WTC11 (cell line): ENCODE results near the gene MAGI2. TPM values are rescaled to one million over a fixed set of nuclear protein-coding genes. Genes with fewer than 3 reads are reported as not detected.

Experiments used
- ATAC-seq: fragments of 200-7000 bp; cut with Tn5 transposase; 2 replicates; pipeline ENCODE4 v1.10.0; 2021; ENCODE audit warnings: mild to moderate bottlenecking, moderate library complexity
- CTCF ChIA-PET: fragments of 300-600 bp; sonication (Branson Sonifier 250); formaldehyde crosslinking; loops from one replicate; lab custom pipeline; 2021; ENCODE audit warnings: antibody characterized with exemption; lab: Charles Lee
- POLR2A ChIA-PET: fragments of 350-600 bp; sonication (Branson Sonifier 250); formaldehyde crosslinking; loops from one replicate; lab custom pipeline; 2021; ENCODE audit warnings: antibody characterized with exemption; lab: Charles Lee
- DNase-seq: peaks from one replicate; pipeline ENCODE4 v3.0.0; 2021; ENCODE audit warnings: low spot score
- H3K27ac Mint-ChIP-seq: 2 replicates; pipeline ENCODE4 v1.8.0; 2021; ENCODE audit warnings: mixed read lengths
- H3K27me3 Mint-ChIP-seq: 2 replicates; pipeline ENCODE4 v1.8.0; 2021; ENCODE audit warnings: low read depth, mild to moderate bottlenecking, moderate library complexity, mixed read lengths
- H3K36me3 Mint-ChIP-seq: 2 replicates; pipeline ENCODE4 v1.8.0; 2021; ENCODE audit warnings: mixed read lengths
- H3K4me1 Mint-ChIP-seq: 2 replicates; pipeline ENCODE4 v1.8.0; 2022; ENCODE audit warnings: mixed read lengths
- H3K4me3 Mint-ChIP-seq: 2 replicates; pipeline ENCODE4 v1.8.0; 2021; ENCODE audit warnings: mild to moderate bottlenecking, moderate library complexity, mixed read lengths
- H3K9me3 Mint-ChIP-seq: 2 replicates; pipeline ENCODE4 v1.8.0; 2021; ENCODE audit warnings: mixed read lengths
- CREB1 ChIP-seq: sonication (generic); formaldehyde crosslinking; IDR thresholded peaks from 2 replicates; pipeline ENCODE4 v1.8.0; 2023; ENCODE audit warnings: mild to moderate bottlenecking, missing genetic modification reagents
- FOXJ3 ChIP-seq: sonication (generic); formaldehyde crosslinking; IDR thresholded peaks from 2 replicates; pipeline ENCODE4 v1.9.0; 2021; ENCODE audit warnings: missing genetic modification reagents, mild to moderate bottlenecking, borderline replicate concordance
- FOXP1 ChIP-seq: sonication (generic); formaldehyde crosslinking; IDR thresholded peaks from 2 replicates; pipeline ENCODE4 v1.8.0; 2022; ENCODE audit warnings: missing genetic modification reagents, mild to moderate bottlenecking, moderate library complexity, borderline replicate concordance
- JUN ChIP-seq: sonication (generic); formaldehyde crosslinking; IDR thresholded peaks from 2 replicates; pipeline ENCODE4 v1.8.0; 2023; ENCODE audit warnings: mild to moderate bottlenecking, missing genetic modification reagents
- SMAD3 ChIP-seq: sonication (generic); formaldehyde crosslinking; IDR thresholded peaks from 2 replicates; pipeline ENCODE4 v1.8.0; 2022; ENCODE audit warnings: missing genetic modification reagents, mild to moderate bottlenecking, borderline replicate concordance
- SOX15 ChIP-seq: fragments of 250-450 bp; sonication (Bioruptor Pico); IDR thresholded peaks from 2 replicates; pipeline ENCODE4 v1.9.0; 2021; ENCODE audit warnings: mild to moderate bottlenecking
- TP53 ChIP-seq: sonication (generic); formaldehyde crosslinking; IDR thresholded peaks from 2 replicates; pipeline ENCODE4 v1.8.1; 2023; ENCODE audit warnings: mild to moderate bottlenecking, missing genetic modification reagents
- total RNA-seq: library from RNA; stranded (reverse); gene quantifications from 3 replicates; pipeline ENCODE4 v1.2.3, GENCODE V29; 2021
- TF ChIP-seq, protein P1 (sequence below): sonication (generic); formaldehyde crosslinking; conservative IDR thresholded peaks from 2 replicates; pipeline ENCODE4 v1.8.1; 2022; ENCODE audit warnings: mild to moderate bottlenecking, missing genetic modification reagents
- TF ChIP-seq, protein P2 (sequence below): sonication (generic); formaldehyde crosslinking; IDR thresholded peaks from 2 replicates; pipeline ENCODE4 v1.8.0; 2023; ENCODE audit warnings: mild to moderate bottlenecking, missing genetic modification reagents
- TF ChIP-seq, protein P3 (sequence below): fragments of 250-450 bp; sonication (Bioruptor Pico); conservative IDR thresholded peaks from 2 replicates; pipeline ENCODE4 v1.9.0; 2021; ENCODE audit warnings: mild to moderate bottlenecking
- TF ChIP-seq, protein P4 (sequence below): fragments of 250-450 bp; sonication (Bioruptor Pico); IDR thresholded peaks from 2 replicates; pipeline ENCODE4 v1.9.0; 2021; ENCODE audit warnings: mild to moderate bottlenecking
- TF ChIP-seq, protein P5 (sequence below): sonication (generic); formaldehyde crosslinking; IDR thresholded peaks from 2 replicates; pipeline ENCODE4 v1.8.1; 2023; ENCODE audit warnings: mild to moderate bottlenecking, missing genetic modification reagents
- TF ChIP-seq, protein P6 (sequence below): fragments of 250-450 bp; sonication (Bioruptor Pico); IDR thresholded peaks from 2 replicates; pipeline ENCODE4 v1.8.0; 2021; ENCODE audit warnings: mild to moderate bottlenecking
- TF ChIP-seq, protein P7 (sequence below): sonication (generic); formaldehyde crosslinking; IDR thresholded peaks from 2 replicates; pipeline ENCODE4 v1.8.1; 2023; ENCODE audit warnings: mild to moderate bottlenecking, missing genetic modification reagents, moderate library complexity
- TF ChIP-seq, protein P8 (sequence below): fragments of 250-450 bp; sonication (Bioruptor Pico); IDR thresholded peaks from 2 replicates; pipeline ENCODE4 v1.9.0; 2021; ENCODE audit warnings: moderate library complexity, mild to moderate bottlenecking, inconsistent platforms, borderline replicate concordance
- TF ChIP-seq, protein P9 (sequence below): sonication (generic); formaldehyde crosslinking; IDR thresholded peaks from 2 replicates; pipeline ENCODE4 v1.8.1; 2023; ENCODE audit warnings: mild to moderate bottlenecking, missing genetic modification reagents

Gene MAGI2
- total RNA-seq, 1 experiment from 2014 or later = 26.6 TPM

DNA sequence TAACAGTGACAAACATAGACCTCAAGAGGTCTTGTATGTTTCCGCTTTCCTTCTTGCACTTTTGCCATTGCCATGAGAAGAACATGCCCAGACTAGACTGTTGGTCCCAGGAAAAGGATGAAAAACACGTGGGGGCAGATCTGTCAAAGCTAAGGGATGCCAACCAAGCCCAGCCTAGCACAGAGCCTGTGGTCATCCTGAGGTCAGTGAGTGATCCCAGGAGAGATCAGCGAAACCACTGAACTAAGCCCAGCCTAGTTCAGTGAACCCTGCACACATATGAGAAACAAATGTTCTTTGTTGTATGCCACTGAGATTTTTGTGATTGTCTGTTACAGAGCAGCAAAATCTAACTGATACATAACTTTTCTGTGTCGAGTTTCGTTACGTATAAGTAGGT is 718.8 kb downstream of the MAGI2 start:
- H3K4me1 Mint-ChIP-seq = peaks cover 14% of the 10 kb centered on the region; the same call in 1 of the 2 replicates
- H3K9me3 Mint-ChIP-seq = no peaks in the 10 kb centered on the region
- no peak for ATAC-seq
- ChIA-PET CTCF (no interaction called here), POLR2A (no interaction called here)
- H3K4me3 Mint-ChIP-seq = no peak overlapping the region
- H3K27me3 Mint-ChIP-seq = no peaks in the 10 kb centered on the region
- no peaks in the 10 kb centered on the region for H3K36me3 Mint-ChIP-seq
- H3K27ac Mint-ChIP-seq = peak overlapping the region; percentile 10; the same call in 1 of the 2 replicates
- TF ChIP-seq, protein P1, sequence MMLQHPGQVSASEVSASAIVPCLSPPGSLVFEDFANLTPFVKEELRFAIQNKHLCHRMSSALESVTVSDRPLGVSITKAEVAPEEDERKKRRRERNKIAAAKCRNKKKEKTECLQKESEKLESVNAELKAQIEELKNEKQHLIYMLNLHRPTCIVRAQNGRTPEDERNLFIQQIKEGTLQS (CRISPR knock-in tag) = no peak
- TF ChIP-seq FOXP1 (no peak), FOXJ3 (no peak), TP53 (CRISPR knock-in tag) (no peak), SOX15 (no peak), CREB1 (CRISPR knock-in tag) (no peak), SMAD3 (CRISPR knock-in tag) (no peak), JUN (CRISPR knock-in tag) (no peak)
- TF ChIP-seq, protein P2, sequence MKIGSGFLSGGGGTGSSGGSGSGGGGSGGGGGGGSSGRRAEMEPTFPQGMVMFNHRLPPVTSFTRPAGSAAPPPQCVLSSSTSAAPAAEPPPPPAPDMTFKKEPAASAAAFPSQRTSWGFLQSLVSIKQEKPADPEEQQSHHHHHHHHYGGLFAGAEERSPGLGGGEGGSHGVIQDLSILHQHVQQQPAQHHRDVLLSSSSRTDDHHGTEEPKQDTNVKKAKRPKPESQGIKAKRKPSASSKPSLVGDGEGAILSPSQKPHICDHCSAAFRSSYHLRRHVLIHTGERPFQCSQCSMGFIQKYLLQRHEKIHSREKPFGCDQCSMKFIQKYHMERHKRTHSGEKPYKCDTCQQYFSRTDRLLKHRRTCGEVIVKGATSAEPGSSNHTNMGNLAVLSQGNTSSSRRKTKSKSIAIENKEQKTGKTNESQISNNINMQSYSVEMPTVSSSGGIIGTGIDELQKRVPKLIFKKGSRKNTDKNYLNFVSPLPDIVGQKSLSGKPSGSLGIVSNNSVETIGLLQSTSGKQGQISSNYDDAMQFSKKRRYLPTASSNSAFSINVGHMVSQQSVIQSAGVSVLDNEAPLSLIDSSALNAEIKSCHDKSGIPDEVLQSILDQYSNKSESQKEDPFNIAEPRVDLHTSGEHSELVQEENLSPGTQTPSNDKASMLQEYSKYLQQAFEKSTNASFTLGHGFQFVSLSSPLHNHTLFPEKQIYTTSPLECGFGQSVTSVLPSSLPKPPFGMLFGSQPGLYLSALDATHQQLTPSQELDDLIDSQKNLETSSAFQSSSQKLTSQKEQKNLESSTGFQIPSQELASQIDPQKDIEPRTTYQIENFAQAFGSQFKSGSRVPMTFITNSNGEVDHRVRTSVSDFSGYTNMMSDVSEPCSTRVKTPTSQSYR (CRISPR knock-in tag) = no peak
- TF ChIP-seq, protein P3, sequence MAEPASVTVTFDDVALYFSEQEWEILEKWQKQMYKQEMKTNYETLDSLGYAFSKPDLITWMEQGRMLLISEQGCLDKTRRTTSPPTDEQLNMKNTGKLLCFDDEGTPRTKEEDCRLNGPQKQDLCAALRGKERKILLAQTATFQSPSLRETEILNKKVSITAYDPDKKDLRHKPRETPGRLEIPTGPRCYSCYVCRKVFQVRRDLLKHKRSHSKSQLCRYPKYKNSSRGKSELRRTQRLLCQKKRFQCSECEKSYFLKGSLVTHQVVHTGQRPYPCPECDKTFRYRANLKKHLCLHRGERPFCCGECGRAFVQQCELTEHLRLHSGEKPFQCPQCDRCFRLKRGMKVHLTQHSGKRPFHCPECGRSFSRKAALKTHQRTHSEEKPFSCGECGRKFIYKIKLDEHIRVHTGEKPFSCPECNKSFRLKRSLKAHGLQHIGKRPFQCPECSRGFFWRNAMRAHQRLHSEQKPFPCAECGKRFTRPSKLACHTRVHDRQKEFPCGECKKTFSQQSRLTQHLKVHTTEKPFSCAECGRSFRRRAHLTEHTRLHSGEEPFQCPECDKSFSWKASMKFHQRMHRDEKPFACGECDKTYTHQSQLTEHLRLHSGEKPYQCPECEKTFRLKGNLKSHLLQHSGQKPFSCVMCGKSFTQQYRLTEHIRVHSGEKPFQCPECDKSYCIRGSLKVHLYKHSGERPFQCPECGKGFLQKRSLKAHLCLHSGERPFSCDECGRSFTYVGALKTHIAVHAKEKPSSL = no peak
- TF ChIP-seq, protein P4, sequence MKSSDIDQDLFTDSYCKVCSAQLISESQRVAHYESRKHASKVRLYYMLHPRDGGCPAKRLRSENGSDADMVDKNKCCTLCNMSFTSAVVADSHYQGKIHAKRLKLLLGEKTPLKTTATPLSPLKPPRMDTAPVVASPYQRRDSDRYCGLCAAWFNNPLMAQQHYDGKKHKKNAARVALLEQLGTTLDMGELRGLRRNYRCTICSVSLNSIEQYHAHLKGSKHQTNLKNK = no peak
- TF ChIP-seq, protein P5, sequence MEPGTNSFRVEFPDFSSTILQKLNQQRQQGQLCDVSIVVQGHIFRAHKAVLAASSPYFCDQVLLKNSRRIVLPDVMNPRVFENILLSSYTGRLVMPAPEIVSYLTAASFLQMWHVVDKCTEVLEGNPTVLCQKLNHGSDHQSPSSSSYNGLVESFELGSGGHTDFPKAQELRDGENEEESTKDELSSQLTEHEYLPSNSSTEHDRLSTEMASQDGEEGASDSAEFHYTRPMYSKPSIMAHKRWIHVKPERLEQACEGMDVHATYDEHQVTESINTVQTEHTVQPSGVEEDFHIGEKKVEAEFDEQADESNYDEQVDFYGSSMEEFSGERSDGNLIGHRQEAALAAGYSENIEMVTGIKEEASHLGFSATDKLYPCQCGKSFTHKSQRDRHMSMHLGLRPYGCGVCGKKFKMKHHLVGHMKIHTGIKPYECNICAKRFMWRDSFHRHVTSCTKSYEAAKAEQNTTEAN (CRISPR knock-in tag) = no peak
- TF ChIP-seq, protein P6, sequence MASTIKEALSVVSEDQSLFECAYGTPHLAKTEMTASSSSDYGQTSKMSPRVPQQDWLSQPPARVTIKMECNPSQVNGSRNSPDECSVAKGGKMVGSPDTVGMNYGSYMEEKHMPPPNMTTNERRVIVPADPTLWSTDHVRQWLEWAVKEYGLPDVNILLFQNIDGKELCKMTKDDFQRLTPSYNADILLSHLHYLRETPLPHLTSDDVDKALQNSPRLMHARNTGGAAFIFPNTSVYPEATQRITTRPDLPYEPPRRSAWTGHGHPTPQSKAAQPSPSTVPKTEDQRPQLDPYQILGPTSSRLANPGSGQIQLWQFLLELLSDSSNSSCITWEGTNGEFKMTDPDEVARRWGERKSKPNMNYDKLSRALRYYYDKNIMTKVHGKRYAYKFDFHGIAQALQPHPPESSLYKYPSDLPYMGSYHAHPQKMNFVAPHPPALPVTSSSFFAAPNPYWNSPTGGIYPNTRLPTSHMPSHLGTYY (CRISPR knock-in tag) = no peak
- TF ChIP-seq, protein P7, sequence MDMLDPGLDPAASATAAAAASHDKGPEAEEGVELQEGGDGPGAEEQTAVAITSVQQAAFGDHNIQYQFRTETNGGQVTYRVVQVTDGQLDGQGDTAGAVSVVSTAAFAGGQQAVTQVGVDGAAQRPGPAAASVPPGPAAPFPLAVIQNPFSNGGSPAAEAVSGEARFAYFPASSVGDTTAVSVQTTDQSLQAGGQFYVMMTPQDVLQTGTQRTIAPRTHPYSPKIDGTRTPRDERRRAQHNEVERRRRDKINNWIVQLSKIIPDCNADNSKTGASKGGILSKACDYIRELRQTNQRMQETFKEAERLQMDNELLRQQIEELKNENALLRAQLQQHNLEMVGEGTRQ = no peak
- TF ChIP-seq, protein P8, sequence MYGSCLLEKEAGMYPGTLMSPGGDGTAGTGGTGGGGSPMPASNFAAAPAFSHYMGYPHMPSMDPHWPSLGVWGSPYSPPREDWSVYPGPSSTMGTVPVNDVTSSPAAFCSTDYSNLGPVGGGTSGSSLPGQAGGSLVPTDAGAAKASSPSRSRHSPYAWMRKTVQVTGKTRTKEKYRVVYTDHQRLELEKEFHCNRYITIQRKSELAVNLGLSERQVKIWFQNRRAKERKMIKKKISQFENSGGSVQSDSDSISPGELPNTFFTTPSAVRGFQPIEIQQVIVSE (CRISPR knock-in tag) = no peak
- TF ChIP-seq, protein P9, sequence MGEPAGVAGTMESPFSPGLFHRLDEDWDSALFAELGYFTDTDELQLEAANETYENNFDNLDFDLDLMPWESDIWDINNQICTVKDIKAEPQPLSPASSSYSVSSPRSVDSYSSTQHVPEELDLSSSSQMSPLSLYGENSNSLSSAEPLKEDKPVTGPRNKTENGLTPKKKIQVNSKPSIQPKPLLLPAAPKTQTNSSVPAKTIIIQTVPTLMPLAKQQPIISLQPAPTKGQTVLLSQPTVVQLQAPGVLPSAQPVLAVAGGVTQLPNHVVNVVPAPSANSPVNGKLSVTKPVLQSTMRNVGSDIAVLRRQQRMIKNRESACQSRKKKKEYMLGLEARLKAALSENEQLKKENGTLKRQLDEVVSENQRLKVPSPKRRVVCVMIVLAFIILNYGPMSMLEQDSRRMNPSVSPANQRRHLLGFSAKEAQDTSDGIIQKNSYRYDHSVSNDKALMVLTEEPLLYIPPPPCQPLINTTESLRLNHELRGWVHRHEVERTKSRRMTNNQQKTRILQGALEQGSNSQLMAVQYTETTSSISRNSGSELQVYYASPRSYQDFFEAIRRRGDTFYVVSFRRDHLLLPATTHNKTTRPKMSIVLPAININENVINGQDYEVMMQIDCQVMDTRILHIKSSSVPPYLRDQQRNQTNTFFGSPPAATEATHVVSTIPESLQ = no peak
- no peak for DNase-seq
